Neutrophil (primary cell): ENCODE results near the gene TRABD2B.

Experiments used
- H3K27ac ChIP-seq: fragments of 200-600 bp; sonication (generic); 2 replicates; pipeline ENCODE4 v1.5.1; 2016; ENCODE audit warnings: mild to moderate bottlenecking, moderate library complexity
- H3K27me3 ChIP-seq: fragments of 200-600 bp; sonication (generic); 2 replicates; pipeline ENCODE4 v1.6.0; 2016; ENCODE audit warnings: mild to moderate bottlenecking
- H3K36me3 ChIP-seq: fragments of 200-600 bp; sonication (generic); 2 replicates; pipeline ENCODE4 v1.5.1; 2017
- H3K4me1 ChIP-seq, 2 experiments: fragments of 200-600 bp in 1 of 2; sonication (generic) in 1 of 2; 1 replicate in 1 of 2; 2 replicates in 1 of 2; pipeline versions ENCODE4 v1.5.1 to v1.6.1; 2013 to 2016; ENCODE audit warnings: low read depth in 1 of 2, low read length in 1 of 2, mild to moderate bottlenecking in 1 of 2, moderate library complexity in 1 of 2; ENCODE audit not compliant: control insufficient read depth in 1 of 2, insufficient read depth in 1 of 2
- H3K4me3 ChIP-seq, 2 experiments: fragments of 200-600 bp in 1 of 2; sonication (generic) in 1 of 2; 1 replicate in 1 of 2; 2 replicates in 1 of 2; pipeline ENCODE4 v1.5.1; 2013 to 2016; ENCODE audit warnings: low read depth in 1 of 2, low read length in 1 of 2, mild to moderate bottlenecking in 1 of 2, moderate library complexity in 1 of 2
- H3K9me3 ChIP-seq: fragments of 200-600 bp; sonication (generic); 2 replicates; pipeline ENCODE4 v1.5.1; 2016
- TF ChIP-seq, protein P1 (sequence below): fragments of 200-600 bp; sonication (generic); IDR thresholded peaks from 2 replicates; pipeline ENCODE4 v1.5.1; 2016; ENCODE audit warnings: antibody characterized with exemption

TRABD2B gene

DNA sequence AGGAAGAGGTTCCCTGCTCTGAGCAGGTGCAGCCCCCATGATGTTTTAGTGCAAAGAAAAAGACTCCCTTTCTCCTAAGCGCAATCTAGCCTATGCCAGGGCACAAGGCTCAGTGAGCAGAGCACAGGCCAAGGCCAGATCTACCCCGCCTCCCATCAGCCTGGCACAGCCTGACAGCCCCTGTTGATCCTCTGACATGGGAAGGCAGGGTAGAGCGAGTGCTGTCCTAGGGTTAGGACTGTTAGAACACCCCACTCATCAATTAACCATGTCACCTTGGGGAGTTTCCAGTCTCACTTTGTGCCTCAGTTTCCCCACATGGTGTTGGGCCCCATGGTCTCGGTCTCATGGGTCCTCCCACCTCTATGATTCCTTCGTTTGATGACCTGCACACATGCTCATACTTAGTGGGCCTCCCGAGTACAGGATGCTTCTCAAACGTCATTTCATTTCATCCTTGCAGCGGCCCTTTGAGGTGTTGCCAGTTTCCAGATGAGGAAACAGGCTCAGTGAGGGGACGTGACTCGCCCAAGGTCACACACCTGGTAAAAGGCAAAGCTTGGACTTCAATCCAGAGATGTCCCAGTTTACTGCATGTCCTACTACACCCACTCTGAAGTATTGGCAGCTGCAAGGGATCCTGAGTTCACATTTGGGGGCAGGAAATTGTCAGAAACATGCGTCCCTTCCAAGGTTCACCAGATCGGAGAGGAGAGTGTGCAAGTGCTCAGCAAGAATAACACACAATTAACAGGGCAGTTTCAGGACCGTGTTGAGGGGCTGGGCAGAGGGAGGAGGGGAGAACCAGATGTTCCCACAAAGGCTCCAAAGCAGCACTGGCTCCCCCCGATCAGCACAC lies 213.3 kb downstream of the TRABD2B start:
- no peak overlapping the region for H3K27ac ChIP-seq
- H3K4me1 ChIP-seq: no peaks in the 10 kb centered on the region
- H3K36me3 ChIP-seq: no peaks in the 10 kb centered on the region
- TF ChIP-seq, protein P1, sequence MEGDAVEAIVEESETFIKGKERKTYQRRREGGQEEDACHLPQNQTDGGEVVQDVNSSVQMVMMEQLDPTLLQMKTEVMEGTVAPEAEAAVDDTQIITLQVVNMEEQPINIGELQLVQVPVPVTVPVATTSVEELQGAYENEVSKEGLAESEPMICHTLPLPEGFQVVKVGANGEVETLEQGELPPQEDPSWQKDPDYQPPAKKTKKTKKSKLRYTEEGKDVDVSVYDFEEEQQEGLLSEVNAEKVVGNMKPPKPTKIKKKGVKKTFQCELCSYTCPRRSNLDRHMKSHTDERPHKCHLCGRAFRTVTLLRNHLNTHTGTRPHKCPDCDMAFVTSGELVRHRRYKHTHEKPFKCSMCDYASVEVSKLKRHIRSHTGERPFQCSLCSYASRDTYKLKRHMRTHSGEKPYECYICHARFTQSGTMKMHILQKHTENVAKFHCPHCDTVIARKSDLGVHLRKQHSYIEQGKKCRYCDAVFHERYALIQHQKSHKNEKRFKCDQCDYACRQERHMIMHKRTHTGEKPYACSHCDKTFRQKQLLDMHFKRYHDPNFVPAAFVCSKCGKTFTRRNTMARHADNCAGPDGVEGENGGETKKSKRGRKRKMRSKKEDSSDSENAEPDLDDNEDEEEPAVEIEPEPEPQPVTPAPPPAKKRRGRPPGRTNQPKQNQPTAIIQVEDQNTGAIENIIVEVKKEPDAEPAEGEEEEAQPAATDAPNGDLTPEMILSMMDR: no peak
- no peaks in the 10 kb centered on the region for H3K27me3 ChIP-seq
- H3K9me3 ChIP-seq: no peaks in the 10 kb centered on the region
- H3K4me3 ChIP-seq: no peak overlapping the region

DNA sequence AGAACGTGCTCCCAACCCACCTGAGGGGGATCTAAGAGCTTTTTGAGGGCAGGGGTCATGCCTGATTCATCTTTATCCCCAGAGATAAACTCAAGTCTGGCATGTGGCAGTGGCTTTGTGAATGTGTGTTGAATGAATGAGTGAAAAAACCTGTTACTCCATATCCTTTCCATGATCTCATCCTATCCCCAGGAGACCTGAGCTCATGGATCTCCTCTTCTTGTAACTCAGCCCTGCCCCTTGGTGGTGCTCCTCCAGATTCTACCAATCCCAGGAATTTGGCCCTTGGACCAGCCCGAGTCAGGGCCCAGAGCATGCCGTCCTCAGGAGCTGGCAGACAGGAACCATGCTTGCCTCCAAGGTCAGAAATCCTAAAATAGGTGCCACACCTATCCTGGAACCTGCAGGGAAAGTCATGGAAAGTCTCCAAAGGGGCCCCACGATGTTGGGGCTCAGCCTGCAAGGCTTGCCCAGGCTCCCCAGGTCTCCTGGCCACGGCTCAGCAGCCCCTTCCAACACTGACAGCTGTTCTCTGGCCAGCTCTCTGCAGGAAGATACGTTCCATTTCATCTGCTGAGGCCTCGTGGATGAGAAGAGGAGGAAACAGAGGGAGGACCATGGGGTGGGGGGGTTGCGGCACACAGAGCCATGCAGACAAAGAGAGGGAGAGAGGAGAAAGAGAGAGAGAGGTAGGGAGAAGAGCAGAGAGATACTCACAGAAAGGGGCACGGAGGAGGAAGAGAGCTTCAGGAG lies 214.6 kb downstream of the TRABD2B start:
- no peaks in the 10 kb centered on the region for H3K9me3 ChIP-seq
- no peak overlapping the region for H3K27ac ChIP-seq
- no peaks in the 10 kb centered on the region for H3K27me3 ChIP-seq
- TF ChIP-seq, protein P1: no peak
- no peaks in the 10 kb centered on the region for H3K36me3 ChIP-seq
- H3K4me1 ChIP-seq: no peaks in the 10 kb centered on the region
- H3K4me3 ChIP-seq: no peak overlapping the region

DNA sequence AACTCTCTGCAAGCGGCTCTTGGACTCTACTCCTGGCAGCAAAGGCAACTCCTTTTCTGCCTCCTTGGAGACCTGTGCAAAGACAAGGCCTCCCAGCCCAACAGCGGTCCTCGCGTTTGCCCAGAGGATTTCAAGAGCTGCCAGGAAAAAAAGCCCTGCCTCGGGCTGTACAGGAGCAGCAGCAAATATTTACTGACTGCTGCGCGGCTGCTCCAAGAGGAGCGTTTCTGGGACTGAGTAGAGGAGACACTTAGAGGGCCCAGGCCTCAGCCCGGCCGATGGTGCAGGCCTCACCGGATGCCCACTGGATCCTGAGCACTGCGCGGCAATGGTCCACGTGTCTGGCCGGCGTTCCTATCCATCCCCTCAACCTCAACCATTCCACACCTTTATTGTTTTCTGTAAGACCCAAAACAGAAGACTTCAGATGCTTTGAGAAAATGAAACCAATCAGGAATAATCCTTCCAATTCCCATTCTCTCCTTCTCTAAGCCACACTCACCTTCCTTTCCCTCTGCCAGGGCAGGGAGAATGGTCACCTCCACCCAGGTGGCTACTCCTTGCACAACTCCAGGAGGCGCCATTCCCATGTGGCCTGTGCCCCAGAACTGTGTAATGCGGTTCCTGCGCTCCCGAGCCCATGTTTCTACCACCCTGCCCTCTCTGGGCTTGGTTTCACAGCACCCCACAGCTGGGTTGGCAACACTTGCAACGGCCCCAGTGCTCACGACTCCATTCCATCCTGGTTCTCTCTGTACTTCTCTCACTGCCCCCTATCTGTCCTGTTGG lies 215.8 kb downstream of the TRABD2B start:
- Histone ChIP-seq H3K36me3 (no peaks in the 10 kb centered on the region), H3K4me1 (no peaks in the 10 kb centered on the region), H3K4me3 (no peak overlapping the region), H3K27ac (no peak overlapping the region), H3K9me3 (no peaks in the 10 kb centered on the region), H3K27me3 (no peaks in the 10 kb centered on the region)
- TF ChIP-seq, protein P1: no peak

DNA sequence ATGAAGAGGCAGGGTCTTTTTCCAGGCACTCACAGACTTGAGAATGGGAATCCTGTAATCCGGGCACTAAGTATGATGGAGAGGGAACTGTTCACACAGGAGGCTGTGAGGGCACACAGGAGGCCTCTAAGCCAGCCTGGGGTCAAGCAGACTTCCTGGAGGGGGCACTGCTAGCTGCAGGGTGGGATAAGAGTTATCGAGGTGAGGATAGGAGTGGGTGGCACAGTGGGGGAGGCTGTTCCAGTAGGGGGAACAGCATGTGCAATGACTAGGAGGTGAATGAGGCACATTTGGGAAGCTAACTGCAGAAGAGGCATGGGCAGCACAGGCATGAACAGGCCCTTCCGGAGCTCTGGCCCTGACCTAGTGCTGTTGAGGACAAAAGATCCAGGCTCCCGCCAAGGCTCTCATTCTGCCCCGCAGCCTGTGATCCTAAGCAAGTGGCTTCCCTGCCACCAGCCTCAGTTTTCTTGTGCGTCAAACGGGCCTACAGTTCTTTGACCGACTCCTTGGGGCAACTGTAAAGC lies 216.7 kb downstream of the TRABD2B start:
- TF ChIP-seq, protein P1: no peak
- H3K4me3 ChIP-seq: no peak overlapping the region
- H3K9me3 ChIP-seq: no peaks in the 10 kb centered on the region

DNA sequence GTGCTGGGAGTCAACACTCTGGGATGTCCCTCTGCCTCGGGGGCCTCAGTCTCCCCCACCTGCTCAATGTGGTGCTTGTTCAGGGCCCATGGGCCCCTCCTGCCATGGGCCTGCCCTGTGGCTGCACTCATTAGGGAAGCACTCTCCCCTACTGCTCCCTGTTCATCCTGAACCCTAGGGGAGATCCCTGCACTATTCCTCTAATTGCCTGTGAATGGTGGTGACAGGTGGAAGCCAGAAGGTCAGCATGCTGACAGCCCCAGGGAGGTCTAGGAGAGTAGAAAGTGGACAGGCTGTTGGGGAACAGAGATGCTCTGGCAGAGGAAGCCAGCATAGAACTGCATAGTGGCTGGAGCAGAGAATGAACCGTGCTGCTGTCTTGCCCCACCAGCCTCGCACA lies 217.6 kb downstream of the TRABD2B start:
- Histone ChIP-seq H3K27ac (no peak overlapping the region), H3K36me3 (no peaks in the 10 kb centered on the region), H3K27me3 (peaks cover 6% of the 10 kb centered on the region), H3K9me3 (no peaks in the 10 kb centered on the region), H3K4me3 (no peak overlapping the region), H3K4me1 (no peaks in the 10 kb centered on the region)
- TF ChIP-seq, protein P1: no peak

More for the DNA sequence above, 216.7 kb downstream of the TRABD2B start:
- H3K27me3 ChIP-seq: peaks cover under 1% of the 10 kb centered on the region
- H3K27ac ChIP-seq: no peak overlapping the region
- no peaks in the 10 kb centered on the region for H3K36me3 ChIP-seq
- no peaks in the 10 kb centered on the region for H3K4me1 ChIP-seq
